ENCODE results near the gene SCFD2. TPM values are rescaled to one million over a fixed set of nuclear protein-coding genes. Genes with fewer than 3 reads are reported as not detected.

The SCFD2 gene
- total and polyA plus RNA-seq, 2 of the 8 experiments (the other 6 are each of a cell fraction or from before 2014, with no cell fraction given) = 6.2 to 10.2 TPM

DNA sequence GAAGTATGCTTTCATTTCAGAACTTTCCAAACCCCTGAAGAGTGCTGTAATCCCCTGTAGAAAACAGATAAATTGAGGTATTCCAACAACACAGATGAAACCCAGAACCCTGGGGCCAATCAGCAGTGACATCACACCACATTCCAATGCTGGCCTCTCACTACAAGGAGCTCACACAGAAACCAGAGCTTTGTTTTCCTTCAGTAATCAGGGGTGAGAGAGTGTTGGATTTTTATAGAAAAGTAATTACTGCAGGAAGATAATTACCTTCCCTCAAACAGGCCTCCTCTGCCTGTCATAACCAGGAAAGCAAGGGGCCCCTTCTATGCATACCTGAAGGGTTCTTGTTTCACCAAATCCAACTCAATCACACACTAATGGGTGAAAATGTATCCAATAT is 246.2 kb downstream of the SCFD2 start (continued):
- TF ChIP-seq ASH2L (IDR thresholded peaks at IDR 0.05; ENCODE audit: low read length) (peak; percentile 82), TAF1 (IDR thresholded peaks at IDR 0.05; ENCODE audit: low read depth, low read length) (no peak), EZH2 (IDR thresholded peaks at IDR 0.05; ENCODE audit: low read depth, low read length, severe bottlenecking) (no peak), SRF (IDR thresholded peaks at IDR 0.05; ENCODE audit: low read depth, low read length) (no peak), CEBPB (IDR thresholded peaks at IDR 0.05; ENCODE audit: low read depth, low read length) (no peak), POLR2A (IDR thresholded peaks at IDR 0.05; ENCODE audit: control extremely low read depth in 1 of 2, low read depth in 2 of 2, low read length in 2 of 2) (no peak), CBX8 (IDR thresholded peaks at IDR 0.05; ENCODE audit: borderline replicate concordance, low read depth, low read length) (no peak), BACH1 (IDR thresholded peaks at IDR 0.05; ENCODE audit: low read length) (no peak), SUZ12 (IDR thresholded peaks at IDR 0.05; ENCODE audit: low read length) (no peak), GTF2F1 (IDR thresholded peaks at IDR 0.05; ENCODE audit: borderline replicate concordance, low read depth, low read length) (no peak), NANOG (IDR thresholded peaks at IDR 0.05; ENCODE audit: insufficient read depth, low read depth, low read length, poor library complexity, severe bottlenecking) (no peak), SAP30 (IDR thresholded peaks at IDR 0.05; ENCODE audit: insufficient read depth, insufficient replicate concordance, low read length) (no peak)
- TF ChIP-seq, protein P1, sequence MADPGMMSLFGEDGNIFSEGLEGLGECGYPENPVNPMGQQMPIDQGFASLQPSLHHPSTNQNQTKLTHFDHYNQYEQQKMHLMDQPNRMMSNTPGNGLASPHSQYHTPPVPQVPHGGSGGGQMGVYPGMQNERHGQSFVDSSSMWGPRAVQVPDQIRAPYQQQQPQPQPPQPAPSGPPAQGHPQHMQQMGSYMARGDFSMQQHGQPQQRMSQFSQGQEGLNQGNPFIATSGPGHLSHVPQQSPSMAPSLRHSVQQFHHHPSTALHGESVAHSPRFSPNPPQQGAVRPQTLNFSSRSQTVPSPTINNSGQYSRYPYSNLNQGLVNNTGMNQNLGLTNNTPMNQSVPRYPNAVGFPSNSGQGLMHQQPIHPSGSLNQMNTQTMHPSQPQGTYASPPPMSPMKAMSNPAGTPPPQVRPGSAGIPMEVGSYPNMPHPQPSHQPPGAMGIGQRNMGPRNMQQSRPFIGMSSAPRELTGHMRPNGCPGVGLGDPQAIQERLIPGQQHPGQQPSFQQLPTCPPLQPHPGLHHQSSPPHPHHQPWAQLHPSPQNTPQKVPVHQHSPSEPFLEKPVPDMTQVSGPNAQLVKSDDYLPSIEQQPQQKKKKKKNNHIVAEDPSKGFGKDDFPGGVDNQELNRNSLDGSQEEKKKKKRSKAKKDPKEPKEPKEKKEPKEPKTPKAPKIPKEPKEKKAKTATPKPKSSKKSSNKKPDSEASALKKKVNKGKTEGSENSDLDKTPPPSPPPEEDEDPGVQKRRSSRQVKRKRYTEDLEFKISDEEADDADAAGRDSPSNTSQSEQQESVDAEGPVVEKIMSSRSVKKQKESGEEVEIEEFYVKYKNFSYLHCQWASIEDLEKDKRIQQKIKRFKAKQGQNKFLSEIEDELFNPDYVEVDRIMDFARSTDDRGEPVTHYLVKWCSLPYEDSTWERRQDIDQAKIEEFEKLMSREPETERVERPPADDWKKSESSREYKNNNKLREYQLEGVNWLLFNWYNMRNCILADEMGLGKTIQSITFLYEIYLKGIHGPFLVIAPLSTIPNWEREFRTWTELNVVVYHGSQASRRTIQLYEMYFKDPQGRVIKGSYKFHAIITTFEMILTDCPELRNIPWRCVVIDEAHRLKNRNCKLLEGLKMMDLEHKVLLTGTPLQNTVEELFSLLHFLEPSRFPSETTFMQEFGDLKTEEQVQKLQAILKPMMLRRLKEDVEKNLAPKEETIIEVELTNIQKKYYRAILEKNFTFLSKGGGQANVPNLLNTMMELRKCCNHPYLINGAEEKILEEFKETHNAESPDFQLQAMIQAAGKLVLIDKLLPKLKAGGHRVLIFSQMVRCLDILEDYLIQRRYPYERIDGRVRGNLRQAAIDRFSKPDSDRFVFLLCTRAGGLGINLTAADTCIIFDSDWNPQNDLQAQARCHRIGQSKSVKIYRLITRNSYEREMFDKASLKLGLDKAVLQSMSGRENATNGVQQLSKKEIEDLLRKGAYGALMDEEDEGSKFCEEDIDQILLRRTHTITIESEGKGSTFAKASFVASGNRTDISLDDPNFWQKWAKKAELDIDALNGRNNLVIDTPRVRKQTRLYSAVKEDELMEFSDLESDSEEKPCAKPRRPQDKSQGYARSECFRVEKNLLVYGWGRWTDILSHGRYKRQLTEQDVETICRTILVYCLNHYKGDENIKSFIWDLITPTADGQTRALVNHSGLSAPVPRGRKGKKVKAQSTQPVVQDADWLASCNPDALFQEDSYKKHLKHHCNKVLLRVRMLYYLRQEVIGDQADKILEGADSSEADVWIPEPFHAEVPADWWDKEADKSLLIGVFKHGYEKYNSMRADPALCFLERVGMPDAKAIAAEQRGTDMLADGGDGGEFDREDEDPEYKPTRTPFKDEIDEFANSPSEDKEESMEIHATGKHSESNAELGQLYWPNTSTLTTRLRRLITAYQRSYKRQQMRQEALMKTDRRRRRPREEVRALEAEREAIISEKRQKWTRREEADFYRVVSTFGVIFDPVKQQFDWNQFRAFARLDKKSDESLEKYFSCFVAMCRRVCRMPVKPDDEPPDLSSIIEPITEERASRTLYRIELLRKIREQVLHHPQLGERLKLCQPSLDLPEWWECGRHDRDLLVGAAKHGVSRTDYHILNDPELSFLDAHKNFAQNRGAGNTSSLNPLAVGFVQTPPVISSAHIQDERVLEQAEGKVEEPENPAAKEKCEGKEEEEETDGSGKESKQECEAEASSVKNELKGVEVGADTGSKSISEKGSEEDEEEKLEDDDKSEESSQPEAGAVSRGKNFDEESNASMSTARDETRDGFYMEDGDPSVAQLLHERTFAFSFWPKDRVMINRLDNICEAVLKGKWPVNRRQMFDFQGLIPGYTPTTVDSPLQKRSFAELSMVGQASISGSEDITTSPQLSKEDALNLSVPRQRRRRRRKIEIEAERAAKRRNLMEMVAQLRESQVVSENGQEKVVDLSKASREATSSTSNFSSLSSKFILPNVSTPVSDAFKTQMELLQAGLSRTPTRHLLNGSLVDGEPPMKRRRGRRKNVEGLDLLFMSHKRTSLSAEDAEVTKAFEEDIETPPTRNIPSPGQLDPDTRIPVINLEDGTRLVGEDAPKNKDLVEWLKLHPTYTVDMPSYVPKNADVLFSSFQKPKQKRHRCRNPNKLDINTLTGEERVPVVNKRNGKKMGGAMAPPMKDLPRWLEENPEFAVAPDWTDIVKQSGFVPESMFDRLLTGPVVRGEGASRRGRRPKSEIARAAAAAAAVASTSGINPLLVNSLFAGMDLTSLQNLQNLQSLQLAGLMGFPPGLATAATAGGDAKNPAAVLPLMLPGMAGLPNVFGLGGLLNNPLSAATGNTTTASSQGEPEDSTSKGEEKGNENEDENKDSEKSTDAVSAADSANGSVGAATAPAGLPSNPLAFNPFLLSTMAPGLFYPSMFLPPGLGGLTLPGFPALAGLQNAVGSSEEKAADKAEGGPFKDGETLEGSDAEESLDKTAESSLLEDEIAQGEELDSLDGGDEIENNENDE (IDR thresholded peaks at IDR 0.05; ENCODE audit: insufficient replicate concordance, low read length) = no peak

Data from H1 (cell line).